Activated CD4-positive, alpha-beta T cell treated with anti-CD3 and anti-CD28 coated beads, Interleukin-2, amount 50 U/mL, for 1 hour (primary cell): ENCODE measurements around the gene MS4A15.
"Not testable (repeated sequence)": the region's sequence is repeated elsewhere in the genome, so short reads cannot be mapped to it uniquely, and the experiment has no call there.

ENCODE experiments used
- DNase-seq: peaks from one replicate; pipeline ENCODE4 v3.0.0-alpha.2; 2020

MS4A15 gene

DNA sequence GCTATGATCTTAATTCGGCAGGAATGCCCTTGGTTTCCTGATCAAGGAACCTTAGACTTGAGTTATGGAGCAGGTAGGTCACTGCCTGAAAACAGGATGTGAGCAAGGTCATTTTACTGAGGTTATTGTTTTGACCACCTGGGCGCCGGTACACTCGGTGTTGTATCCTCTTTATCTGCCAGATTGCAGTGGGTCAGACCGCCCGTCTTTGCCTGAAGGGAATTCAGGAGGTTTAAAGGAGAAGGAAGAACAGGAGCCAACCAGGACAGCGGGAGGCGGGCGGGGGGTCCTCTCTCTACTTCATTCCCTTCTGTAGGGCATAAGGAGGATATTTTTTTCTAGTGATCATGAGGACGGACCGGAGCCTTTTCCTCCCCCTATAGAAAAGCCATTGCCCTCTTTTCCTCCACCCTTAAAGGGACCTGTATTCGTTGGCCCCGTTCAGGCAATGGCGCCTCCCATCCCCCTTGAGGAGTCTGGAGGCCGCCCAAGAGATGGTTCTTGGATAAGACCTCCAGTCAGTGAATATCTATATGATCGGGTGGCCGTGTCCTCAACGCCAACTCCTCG is 649 bp downstream of the MS4A15 start:
- DNase-seq = no peak

- DNase-seq = not testable (repeated sequence)
These were observed 2.0 kb downstream of the MS4A15 start for GRCh38 chr11:60758671-60759070.

- DNase-seq = not testable (repeated sequence)
These were observed 3.0 kb downstream of the MS4A15 start for GRCh38 chr11:60759438-60760225.

GRCh38 chr11:60761436-60762190 is 4.9 kb downstream of the MS4A15 start:
- no peak for DNase-seq

GRCh38 chr11:60762851-60763691 is 6.4 kb downstream of the MS4A15 start:
- no peak for DNase-seq

- no peak for DNase-seq
These were observed 7.2 kb downstream of the MS4A15 start for GRCh38 chr11:60763692-60764369.

DNA sequence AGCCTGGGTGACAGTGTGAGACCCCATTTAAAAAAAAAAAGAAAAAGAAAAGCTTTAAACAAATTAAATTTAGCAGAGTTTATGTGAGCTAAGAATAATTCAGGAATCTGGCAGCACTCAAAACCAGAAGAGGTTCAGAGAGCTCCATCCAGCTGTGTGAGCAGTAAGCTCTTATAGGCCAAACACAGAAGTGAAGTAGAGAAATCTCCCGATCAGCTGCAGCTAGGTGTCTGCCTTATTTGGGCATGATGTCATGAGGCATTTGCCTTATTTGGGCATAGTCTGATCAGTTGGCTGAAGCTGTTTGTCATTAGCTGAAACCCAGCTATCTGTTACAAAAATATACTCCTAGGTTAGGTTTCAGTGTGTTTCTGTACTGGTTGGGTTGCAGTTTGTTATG is 8.2 kb downstream of the MS4A15 start:
- no peak for DNase-seq

GRCh38 chr11:60765355-60765754 is 8.7 kb downstream of the MS4A15 start:
- no peak for DNase-seq

DNA sequence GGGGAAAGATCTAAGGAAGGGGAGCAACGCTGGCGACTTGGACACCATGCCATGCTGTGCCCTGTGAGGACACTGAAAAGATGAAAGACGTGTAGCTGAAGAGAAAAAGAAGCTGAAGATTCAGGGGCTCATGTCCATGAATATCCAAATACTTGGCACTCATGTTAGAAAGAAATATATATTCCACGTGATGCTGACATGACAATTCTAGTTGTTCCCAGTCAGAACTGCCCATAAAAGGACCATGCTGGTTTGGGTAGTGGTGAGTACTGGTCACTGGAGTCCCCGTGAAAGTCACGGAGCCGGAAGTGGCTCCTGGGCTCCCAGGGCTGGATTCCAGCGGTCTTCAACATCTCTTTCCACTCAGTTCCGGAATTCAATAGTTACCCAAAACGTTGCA is 9.9 kb downstream of the MS4A15 start:
- DNase-seq = no peak

- no peak for DNase-seq
These were observed 10.7 kb downstream of the MS4A15 start for GRCh38 chr11:60767388-60767811.

DNA sequence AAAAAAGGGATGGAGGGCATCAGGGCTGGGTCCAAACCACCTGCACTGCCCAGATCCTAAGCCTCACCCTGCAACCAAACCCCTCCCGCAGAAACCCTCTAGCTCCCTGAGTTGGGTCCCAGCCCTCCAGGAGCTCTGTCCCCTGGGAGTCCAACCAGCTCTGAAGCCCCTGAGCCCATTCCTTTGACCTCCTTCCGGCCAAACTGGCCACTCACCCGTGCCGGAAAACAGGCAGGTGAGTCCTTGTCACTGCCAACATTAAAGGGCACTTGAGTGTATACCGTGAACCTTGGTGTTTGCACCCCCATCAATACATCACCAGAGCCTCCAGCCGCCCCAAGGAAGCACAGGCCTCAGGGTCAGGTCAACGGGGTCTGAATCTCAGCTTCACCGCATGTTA is 11.5 kb downstream of the MS4A15 start:
- DNase-seq = no peak

DNA sequence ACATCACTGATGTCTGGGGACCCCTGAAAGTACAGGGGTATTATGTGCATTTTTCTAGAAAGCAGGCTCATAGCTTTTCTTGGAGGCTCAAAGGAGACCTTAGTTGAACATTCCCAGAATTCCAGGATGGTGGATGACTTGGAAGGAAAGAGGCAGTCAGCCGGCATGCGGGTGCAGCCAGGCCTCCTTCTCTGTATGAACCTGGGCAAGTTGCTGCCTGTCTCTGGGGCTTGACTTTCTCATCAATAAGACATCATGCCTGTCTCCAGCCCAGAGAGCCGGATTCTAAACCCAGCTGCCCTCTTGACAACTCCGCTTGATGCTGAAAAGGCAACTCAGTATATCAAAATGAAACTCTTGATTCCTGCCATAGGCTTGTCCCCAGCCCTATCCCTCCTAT is 12.6 kb downstream of the MS4A15 start:
- DNase-seq = no peak

GRCh38 chr11:60769811-60770210 is 13.1 kb downstream of the MS4A15 start:
- DNase-seq = no peak

DNA sequence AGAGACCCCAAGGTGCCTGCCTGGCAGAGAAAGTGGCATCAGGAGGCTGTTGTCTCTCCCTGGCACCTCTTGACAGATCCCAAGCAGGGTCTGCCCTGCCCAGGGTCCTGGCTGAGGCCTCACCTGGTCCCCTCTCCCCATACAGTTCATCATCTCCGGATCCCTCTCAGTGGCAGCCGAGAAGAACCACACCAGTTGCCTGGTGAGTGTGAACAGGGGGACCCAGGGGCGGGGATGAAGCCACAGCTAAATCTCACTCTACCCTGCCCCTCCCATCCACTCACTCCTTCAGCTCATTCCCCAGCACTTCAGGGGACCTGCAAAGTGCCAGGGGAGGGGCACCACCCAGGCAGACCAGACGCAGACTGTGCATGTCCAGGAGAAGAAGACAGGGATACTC is 14.5 kb downstream of the MS4A15 start:
- DNase-seq = no peak

- DNase-seq = no peak
These were observed 15.3 kb downstream of the MS4A15 start for GRCh38 chr11:60771879-60772525.

- DNase-seq = no peak
These were observed 16.0 kb downstream of the MS4A15 start for GRCh38 chr11:60772666-60773065.

- no peak for DNase-seq
These were observed 18.1 kb downstream of the MS4A15 start for GRCh38 chr11:60774726-60775125.

DNA sequence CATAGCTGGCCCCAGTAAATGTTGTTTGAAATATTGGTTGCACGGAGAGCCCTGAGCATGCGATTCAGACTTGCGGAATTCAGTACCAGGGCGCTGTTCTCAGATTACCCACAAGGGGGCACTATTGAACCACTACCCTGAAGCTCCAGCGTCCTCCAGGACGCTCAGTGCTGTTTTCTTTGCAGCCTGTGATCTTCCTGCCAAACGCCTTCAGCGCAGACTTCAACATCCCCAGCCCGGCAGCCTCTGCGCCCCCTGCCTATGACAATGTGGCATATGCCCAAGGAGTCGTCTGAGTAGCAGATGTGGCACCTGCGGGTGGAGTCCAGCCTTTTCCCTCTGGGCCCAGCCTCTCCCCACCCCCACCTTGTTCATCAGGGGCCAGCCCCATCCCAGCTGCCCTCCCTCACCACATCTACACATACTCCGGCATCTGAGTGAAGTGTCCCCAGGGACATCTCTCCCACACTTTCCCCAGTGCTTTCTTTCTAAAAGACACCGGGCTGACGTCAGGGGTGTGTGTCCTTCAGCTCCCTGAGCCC is 18.8 kb downstream of the MS4A15 start:
- peak; percentile 81 for DNase-seq

- no peak for DNase-seq
These were observed 19.5 kb downstream of the MS4A15 start for GRCh38 chr11:60776167-60776566.

GRCh38 chr11:60777106-60777505 is 20.4 kb downstream of the MS4A15 start:
- no peak for DNase-seq

GRCh38 chr11:60777572-60777971 is 20.9 kb downstream of the MS4A15 start:
- no peak for DNase-seq

DNA sequence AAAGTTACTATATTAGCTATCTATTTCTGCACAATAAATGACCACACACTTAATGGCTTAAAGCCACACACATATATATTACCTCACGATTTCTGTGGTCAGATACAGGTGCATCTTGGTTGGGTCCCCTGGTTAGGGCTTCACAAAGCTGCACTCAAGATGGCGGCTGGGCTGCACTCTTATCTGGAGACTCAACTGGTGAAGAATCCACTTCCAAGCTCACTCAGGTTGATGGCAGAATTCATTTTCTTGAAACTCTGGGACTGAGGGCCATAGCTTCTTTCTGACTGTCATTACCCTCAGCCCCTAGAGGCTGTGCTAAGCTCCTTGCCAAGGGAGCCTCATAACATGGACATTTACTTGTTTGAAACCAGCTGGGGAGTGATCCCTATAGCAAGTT is 23.4 kb downstream of the MS4A15 start:
- no peak for DNase-seq
